ENCODE results near the gene SREBF2. TPM values are rescaled to one million over a fixed set of nuclear protein-coding genes. Genes with fewer than 3 reads are reported as not detected.

The SREBF2 gene
- total and polyA plus RNA-seq, 9 of the 15 experiments (the other 6 are each of a cell fraction or from before 2014, with no cell fraction given): 1.1 to 84.2 (median 26.9) TPM

DNA sequence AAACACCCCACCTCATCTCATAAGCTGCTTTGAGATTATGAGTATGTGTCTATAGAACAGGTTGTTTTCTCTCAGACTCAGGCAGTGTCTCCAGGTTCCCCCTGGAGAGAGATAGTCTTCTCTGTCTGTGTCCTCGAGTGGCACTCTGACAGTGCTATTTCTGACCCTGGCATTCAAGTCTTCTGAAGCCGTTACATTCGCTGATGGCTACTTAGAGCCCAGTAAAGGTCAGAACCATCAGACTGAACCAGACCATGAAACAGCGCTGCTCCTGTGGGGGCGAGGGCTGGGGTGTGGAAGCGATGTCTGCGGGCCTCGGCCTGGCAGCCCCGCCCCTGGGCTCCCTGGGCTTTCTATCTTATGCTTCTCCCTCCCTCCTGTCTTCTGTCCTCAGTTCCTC, 58.5 kb downstream of the SREBF2 start (continued):
- TF ChIP-seq, protein P1, sequence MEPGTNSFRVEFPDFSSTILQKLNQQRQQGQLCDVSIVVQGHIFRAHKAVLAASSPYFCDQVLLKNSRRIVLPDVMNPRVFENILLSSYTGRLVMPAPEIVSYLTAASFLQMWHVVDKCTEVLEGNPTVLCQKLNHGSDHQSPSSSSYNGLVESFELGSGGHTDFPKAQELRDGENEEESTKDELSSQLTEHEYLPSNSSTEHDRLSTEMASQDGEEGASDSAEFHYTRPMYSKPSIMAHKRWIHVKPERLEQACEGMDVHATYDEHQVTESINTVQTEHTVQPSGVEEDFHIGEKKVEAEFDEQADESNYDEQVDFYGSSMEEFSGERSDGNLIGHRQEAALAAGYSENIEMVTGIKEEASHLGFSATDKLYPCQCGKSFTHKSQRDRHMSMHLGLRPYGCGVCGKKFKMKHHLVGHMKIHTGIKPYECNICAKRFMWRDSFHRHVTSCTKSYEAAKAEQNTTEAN (CRISPR knock-in tag; IDR thresholded peaks at IDR 0.05): no peak
- TF ChIP-seq CREBBP (IDR thresholded peaks at IDR 0.05; ENCODE audit: low read depth, low read length) (no peak), HDAC1 (IDR thresholded peaks at IDR 0.05) (no peak), ZNF551 (CRISPR knock-in tag; IDR thresholded peaks at IDR 0.05) (no peak), ZNF717 (CRISPR knock-in tag; IDR thresholded peaks at IDR 0.05) (no peak), ZNF384 (IDR thresholded peaks at IDR 0.05; ENCODE audit: low read depth, low read length) (no peak)
- TF ChIP-seq, protein P2, sequence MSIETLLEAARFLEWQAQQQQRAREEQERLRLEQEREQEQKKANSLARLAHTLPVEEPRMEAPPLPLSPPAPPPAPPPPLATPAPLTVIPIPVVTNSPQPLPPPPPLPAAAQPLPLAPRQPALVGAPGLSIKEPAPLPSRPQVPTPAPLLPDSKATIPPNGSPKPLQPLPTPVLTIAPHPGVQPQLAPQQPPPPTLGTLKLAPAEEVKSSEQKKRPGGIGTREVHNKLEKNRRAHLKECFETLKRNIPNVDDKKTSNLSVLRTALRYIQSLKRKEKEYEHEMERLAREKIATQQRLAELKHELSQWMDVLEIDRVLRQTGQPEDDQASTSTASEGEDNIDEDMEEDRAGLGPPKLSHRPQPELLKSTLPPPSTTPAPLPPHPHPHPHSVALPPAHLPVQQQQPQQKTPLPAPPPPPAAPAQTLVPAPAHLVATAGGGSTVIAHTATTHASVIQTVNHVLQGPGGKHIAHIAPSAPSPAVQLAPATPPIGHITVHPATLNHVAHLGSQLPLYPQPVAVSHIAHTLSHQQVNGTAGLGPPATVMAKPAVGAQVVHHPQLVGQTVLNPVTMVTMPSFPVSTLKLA (conservative IDR thresholded peaks at IDR 0.05): no peak
- TF ChIP-seq, protein P3, sequence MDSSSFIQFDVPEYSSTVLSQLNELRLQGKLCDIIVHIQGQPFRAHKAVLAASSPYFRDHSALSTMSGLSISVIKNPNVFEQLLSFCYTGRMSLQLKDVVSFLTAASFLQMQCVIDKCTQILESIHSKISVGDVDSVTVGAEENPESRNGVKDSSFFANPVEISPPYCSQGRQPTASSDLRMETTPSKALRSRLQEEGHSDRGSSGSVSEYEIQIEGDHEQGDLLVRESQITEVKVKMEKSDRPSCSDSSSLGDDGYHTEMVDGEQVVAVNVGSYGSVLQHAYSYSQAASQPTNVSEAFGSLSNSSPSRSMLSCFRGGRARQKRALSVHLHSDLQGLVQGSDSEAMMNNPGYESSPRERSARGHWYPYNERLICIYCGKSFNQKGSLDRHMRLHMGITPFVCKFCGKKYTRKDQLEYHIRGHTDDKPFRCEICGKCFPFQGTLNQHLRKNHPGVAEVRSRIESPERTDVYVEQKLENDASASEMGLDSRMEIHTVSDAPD (CRISPR knock-in tag; IDR thresholded peaks at IDR 0.05): no peak
- TF ChIP-seq, protein P4, sequence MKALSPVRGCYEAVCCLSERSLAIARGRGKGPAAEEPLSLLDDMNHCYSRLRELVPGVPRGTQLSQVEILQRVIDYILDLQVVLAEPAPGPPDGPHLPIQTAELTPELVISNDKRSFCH (CRISPR knock-in tag; IDR thresholded peaks at IDR 0.05): no peak
- TF ChIP-seq, protein P4 (tag; IDR thresholded peaks at IDR 0.05): no peak
